HepG2 (cell line): ENCODE results near the gene MADCAM1. TPM values are rescaled to one million over a fixed set of nuclear protein-coding genes. Genes with fewer than 3 reads are reported as not detected.

Source experiments
- EZH2 ChIP-seq: conservative IDR thresholded peaks from 2 replicates; pipeline ENCODE4 v1.6.1; 2012; ENCODE audit warnings: mild to moderate bottlenecking, low read depth, low read length, moderate library complexity
- FOXP4 ChIP-seq: sonication (generic); formaldehyde crosslinking; IDR thresholded peaks from 2 replicates; pipeline ENCODE4 v1.4.0; 2020; ENCODE audit warnings: missing genetic modification reagents
- MATR3 ChIP-seq: sonication (generic); formaldehyde crosslinking; IDR thresholded peaks from 2 replicates; pipeline ENCODE4 v1.4.0; 2020; ENCODE audit warnings: missing genetic modification reagents
- NCOA5 ChIP-seq: sonication (generic); formaldehyde crosslinking; IDR thresholded peaks from 2 replicates; pipeline ENCODE4 v1.4.0; 2020; ENCODE audit warnings: missing genetic modification reagents
- NPAS2 ChIP-seq: sonication (generic); formaldehyde crosslinking; IDR thresholded peaks from 2 replicates; pipeline ENCODE4 v1.8.0; 2022; ENCODE audit warnings: mild to moderate bottlenecking, missing genetic modification reagents, borderline replicate concordance
- PCBP2 ChIP-seq: fragments of 200-400 bp; formaldehyde crosslinking; optimal IDR thresholded peaks from 2 replicates; pipeline ENCODE3; 2018; ENCODE audit warnings: low read length, low read depth; ENCODE audit not compliant: poor library complexity, severe bottlenecking
- PRDM15 ChIP-seq: sonication (generic); formaldehyde crosslinking; IDR thresholded peaks from 2 replicates; pipeline ENCODE4 v1.4.0; 2020; ENCODE audit warnings: missing genetic modification reagents
- RORA ChIP-seq: sonication (generic); formaldehyde crosslinking; IDR thresholded peaks from 2 replicates; pipeline ENCODE4 v1.5.0; 2020; ENCODE audit warnings: mild to moderate bottlenecking, missing genetic modification reagents, moderate library complexity
- SMAD3 ChIP-seq: sonication (generic); formaldehyde crosslinking; IDR thresholded peaks from 2 replicates; pipeline ENCODE4 v1.4.0; 2020; ENCODE audit warnings: missing genetic modification reagents
- SSRP1 ChIP-seq: IDR thresholded peaks from 2 replicates; pipeline ENCODE4 v1.6.1; 2016; ENCODE audit warnings: control low read depth
- SYNCRIP ChIP-seq: fragments of 200-400 bp; formaldehyde crosslinking; IDR thresholded peaks from 2 replicates; pipeline ENCODE4 v1.6.1; 2018; ENCODE audit warnings: mild to moderate bottlenecking, low read depth, low read length; ENCODE audit not compliant: insufficient read depth
- THAP11 ChIP-seq: IDR thresholded peaks from 2 replicates; pipeline ENCODE4 v1.6.1; 2016; ENCODE audit warnings: missing biosample characterization, missing genetic modification reagents
- ZC3H13 ChIP-seq: sonication (generic); formaldehyde crosslinking; IDR thresholded peaks from 2 replicates; pipeline ENCODE4 v1.8.1; 2023; ENCODE audit warnings: mild to moderate bottlenecking, missing genetic modification reagents, moderate library complexity
- ZFP41 ChIP-seq: sonication (generic); formaldehyde crosslinking; IDR thresholded peaks from 2 replicates; pipeline ENCODE4 v1.4.0; 2020; ENCODE audit warnings: mild to moderate bottlenecking, missing genetic modification reagents, borderline replicate concordance
- ZHX2 ChIP-seq, 2 experiments: sonication (generic) in 1 of 2; formaldehyde crosslinking in 1 of 2; IDR thresholded peaks; 2 replicates each; pipeline versions ENCODE4 v1.6.1 to v1.9.0; 2014 to 2022; ENCODE audit warnings: antibody characterized with exemption in 1 of 2, borderline replicate concordance in 1 of 2, inconsistent platforms in 1 of 2, low read depth in 1 of 2, missing genetic modification reagents in 1 of 2
- ZNF317 ChIP-seq: sonication (generic); formaldehyde crosslinking; IDR thresholded peaks from 2 replicates; pipeline ENCODE4 v1.5.0; 2020; ENCODE audit warnings: mild to moderate bottlenecking, missing genetic modification reagents
- ZNF563 ChIP-seq: sonication (generic); formaldehyde crosslinking; IDR thresholded peaks from 2 replicates; pipeline ENCODE4 v1.8.0; 2022; ENCODE audit warnings: mild to moderate bottlenecking, moderate library complexity, missing genetic modification reagents
- polyA plus RNA-seq, 8 experiments: library from polyadenylated mRNA; depleted of rRNA in 3 of 8; stranded (reverse) in 7 of 8; unstranded in 1 of 8; fragments of >200 nt; fragmentation: Illumina TruSeq in 4 of 8; extraction: Trizol in 4 of 8; gene quantifications; 2 replicates each; pipeline versions ENCODE4 v1.2.1 to v1.2.3, GENCODE V29; 2011 to 2016; ENCODE audit warnings: low read depth in 4 of 8, missing spikeins in 1 of 8, mixed read lengths in 1 of 8; ENCODE audit not compliant: insufficient read depth in 1 of 8
- total RNA-seq, 5 experiments: library from RNA; depleted of rRNA; stranded (reverse); fragments of >200 nt; fragmentation: Illumina TruSeq; extraction: Trizol; gene quantifications; 2 replicates each; pipeline ENCODE4 v1.2.3, GENCODE V29; 2016; ENCODE audit warnings: low read depth in 1 of 5

The MADCAM1 gene
- total and polyA plus RNA-seq, 2 of the 13 experiments (the other 11 are each of a cell fraction or from before 2014, with no cell fraction given): 0.29 to 0.33 TPM

- TF ChIP-seq ZNF563 (CRISPR knock-in tag) (peak; percentile 61; the same call in 1 of the 2 replicates), SMAD3 (CRISPR knock-in tag) (no peak; the same call in 1 of the 2 replicates), RORA (CRISPR knock-in tag) (no peak), FOXP4 (no peak), PCBP2 (no peak), ZNF317 (CRISPR knock-in tag) (peak; percentile 52; the same call in 1 of the 2 replicates), NCOA5 (CRISPR knock-in tag) (no peak), THAP11 (peak; percentile 97), ZHX2 (IDR thresholded peaks at IDR 0.05; ENCODE audit: low read depth) (peak; percentile 100), ZHX2 (CRISPR knock-in tag; IDR thresholded peaks at IDR 0.05; ENCODE audit: borderline replicate concordance) (no peak), NPAS2 (no peak), SSRP1 (CRISPR knock-in tag) (no peak), SYNCRIP (no peak), ZFP41 (CRISPR knock-in tag) (no peak), MATR3 (CRISPR knock-in tag) (no peak), PRDM15 (CRISPR knock-in tag) (no peak), ZC3H13 (CRISPR knock-in tag) (no peak), EZH2 (no peak)
Measured at GRCh38 chr19:507286-508203, 11.3 kb downstream of the MADCAM1 start, which contains the start of gene TPGS1 (continued).
